GM18520 (cell line): ENCODE results near the gene RASGEF1B.

Experiments
- ATAC-seq: cut with Tn5 transposase; IDR thresholded peaks from one replicate; pipeline ENCODE4 v1.9.1; 2021; ENCODE audit not compliant: unreplicated experiment

Gene RASGEF1B

GRCh38 chr4:81466841-81467671, 4.7 kb downstream of the RASGEF1B start:
- no peak for ATAC-seq

- no peak for ATAC-seq
These were observed 6.0 kb downstream of the RASGEF1B start for GRCh38 chr4:81465406-81466340.

GRCh38 chr4:81460834-81461233, 10.9 kb downstream of the RASGEF1B start:
- ATAC-seq = no peak

- ATAC-seq = no peak
These were observed 11.5 kb downstream of the RASGEF1B start for GRCh38 chr4:81460191-81460701.

- no peak for ATAC-seq
These were observed 12.5 kb downstream of the RASGEF1B start for GRCh38 chr4:81459228-81459627.

- ATAC-seq = no peak
These were observed 13.7 kb downstream of the RASGEF1B start for GRCh38 chr4:81457921-81458520.

GRCh38 chr4:81457345-81457744, 14.4 kb downstream of the RASGEF1B start:
- no peak for ATAC-seq

GRCh38 chr4:81455897-81456296, 15.8 kb downstream of the RASGEF1B start:
- no peak for ATAC-seq

GRCh38 chr4:81454948-81455347, 16.8 kb downstream of the RASGEF1B start:
- ATAC-seq = no peak

GRCh38 chr4:81454499-81454898, 17.2 kb downstream of the RASGEF1B start:
- ATAC-seq = no peak

GRCh38 chr4:81453024-81453423, 18.7 kb downstream of the RASGEF1B start:
- ATAC-seq = no peak

GRCh38 chr4:81452452-81453006, 19.2 kb downstream of the RASGEF1B start:
- no peak for ATAC-seq

GRCh38 chr4:81449015-81449414, 22.7 kb downstream of the RASGEF1B start:
- no peak for ATAC-seq

- ATAC-seq = no peak
These were observed 24.0 kb downstream of the RASGEF1B start for GRCh38 chr4:81447566-81448229.

GRCh38 chr4:81446634-81447033, 25.1 kb downstream of the RASGEF1B start:
- no peak for ATAC-seq

- ATAC-seq = no peak
These were observed 26.5 kb downstream of the RASGEF1B start for GRCh38 chr4:81445196-81445595.

GRCh38 chr4:81442484-81443085, 29.1 kb downstream of the RASGEF1B start:
- no peak for ATAC-seq

GRCh38 chr4:81440949-81441348, 30.8 kb downstream of the RASGEF1B start:
- no peak for ATAC-seq

- no peak for ATAC-seq
These were observed 34.6 kb downstream of the RASGEF1B start for GRCh38 chr4:81436941-81437574.
